HUDEP-2 (cell line): ENCODE measurements around the gene CAMK1D.
"Not testable (repeated sequence)": the region's sequence is repeated elsewhere in the genome, so short reads cannot be mapped to it uniquely, and the experiment has no call there.

ENCODE experiments used
- DNase-seq, 76 experiments: peaks; one replicate each; lab custom pipeline; 2025; ENCODE audit not compliant: unreplicated experiment in 76 of 76; lab: John Stamatoyannopoulos, UW

The CAMK1D gene

DNA sequence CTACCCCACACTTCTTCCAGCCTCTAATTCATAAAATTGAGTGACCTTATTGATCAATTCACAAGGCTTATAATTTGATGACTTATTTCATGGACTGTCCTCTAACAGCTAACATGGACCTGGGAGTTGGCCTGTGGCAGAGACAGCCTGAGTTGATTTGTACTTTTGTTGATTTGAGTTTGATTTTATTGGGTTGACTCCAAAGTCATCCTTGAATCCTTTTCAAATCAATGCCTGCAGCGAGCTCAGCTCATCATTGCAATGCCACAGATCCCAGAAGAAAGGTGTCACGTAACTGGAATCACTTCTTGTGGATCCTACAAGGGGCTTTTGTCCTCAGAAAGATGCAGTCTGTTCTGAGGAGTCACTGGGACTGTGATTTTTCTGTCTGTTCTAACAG is 138.0 kb downstream of the CAMK1D start:
- DNase-seq = no peak

DNA sequence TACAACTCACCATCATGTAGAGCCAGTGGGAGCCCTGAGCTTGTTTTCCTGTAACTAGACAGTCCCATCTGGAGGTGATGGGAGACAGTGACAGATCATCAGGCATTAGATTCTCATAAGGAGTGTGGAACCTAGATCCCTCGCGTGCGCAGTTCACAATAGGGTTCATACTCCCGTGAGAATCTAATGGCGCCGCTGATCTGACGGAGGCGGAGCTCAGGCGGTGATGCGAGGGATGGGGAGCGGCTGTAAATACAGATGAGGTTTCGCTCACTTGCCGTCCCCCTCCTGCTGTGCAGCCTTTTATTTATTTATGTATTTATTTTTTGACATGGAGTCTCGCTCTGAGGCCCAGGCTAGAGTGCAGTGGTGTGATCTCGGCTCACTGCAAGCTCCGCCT is 139.3 kb downstream of the CAMK1D start:
- no peak for DNase-seq

DNA sequence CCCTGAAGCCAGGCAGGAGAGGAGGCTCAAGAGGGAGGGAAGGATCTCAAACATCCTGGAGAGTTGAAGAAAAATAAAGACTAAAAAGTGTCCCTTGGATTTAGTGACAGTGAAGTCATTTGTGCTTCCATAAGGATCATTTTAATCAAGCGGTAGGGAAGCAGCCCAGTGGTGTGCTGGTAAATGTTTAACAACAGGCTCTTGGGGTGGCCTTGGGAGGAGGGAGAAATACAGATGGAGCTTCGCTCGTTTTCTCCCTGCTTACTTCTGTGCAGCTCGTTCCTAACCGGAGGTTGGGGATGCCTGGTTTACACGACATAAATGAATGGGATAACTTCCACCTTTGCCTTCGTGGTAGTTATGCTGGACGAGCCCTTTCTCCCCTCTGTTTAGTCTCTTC is 140.0 kb downstream of the CAMK1D start:
- no peak for DNase-seq

DNA sequence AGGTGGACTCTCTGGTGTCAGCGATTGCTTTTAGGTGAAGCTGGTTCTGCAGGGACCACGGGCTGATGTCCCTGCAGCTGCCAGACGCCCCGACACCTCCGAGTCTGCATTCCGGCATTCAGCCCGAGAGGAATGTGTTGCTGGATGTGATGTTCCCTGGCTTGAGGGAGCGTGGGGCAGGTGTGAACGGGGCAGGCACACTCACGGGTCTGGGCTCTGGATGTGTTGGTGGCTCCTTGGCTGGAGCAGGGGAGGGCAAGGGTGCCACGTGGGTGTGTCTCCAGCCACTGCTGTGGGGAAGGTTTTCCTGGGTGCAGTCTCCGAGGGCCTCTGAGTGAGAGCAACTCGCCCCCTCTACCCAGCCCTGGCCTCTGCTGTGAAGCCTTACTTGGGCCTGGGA is 140.5 kb downstream of the CAMK1D start:
- DNase-seq = no peak

DNA sequence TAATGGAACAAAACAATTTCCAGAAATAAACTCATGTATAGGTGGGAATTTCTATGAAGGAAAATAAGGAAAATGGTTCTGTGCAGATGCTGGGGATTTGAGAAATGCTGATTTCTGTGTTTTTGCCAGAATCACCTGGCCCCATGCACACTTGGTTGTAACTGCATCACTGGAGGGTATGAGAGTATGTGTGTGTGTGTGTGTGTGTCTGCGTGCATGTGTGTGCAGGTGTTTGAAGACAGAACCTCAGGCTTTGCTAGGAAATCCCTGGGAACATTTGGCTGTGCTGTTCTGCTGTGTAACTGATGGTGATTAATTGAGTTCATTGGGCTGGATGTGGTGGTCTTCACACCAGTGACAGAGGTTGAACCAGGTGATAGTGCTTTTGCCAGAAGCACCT is 141.6 kb downstream of the CAMK1D start:
- no peak for DNase-seq

DNA sequence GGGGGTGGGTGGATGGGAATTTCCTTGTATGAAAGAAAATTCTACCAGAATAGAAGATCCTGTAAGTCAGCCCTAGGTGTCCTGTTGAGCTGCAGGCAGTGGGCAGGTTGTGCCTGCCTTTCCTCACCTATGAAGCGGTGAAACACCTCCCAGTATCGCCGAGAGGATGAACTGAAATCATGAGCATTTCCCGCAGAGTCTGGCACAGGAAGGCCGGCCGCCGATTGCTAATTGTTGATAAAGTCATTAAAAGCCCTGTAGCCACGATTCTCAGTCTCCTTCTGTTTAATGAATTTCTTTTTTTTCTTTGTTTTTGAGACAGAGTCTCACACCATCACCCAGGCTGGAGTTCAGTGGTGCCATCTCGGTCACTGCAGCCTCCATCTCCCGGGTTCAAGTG is 142.1 kb downstream of the CAMK1D start:
- no peak for DNase-seq

DNA sequence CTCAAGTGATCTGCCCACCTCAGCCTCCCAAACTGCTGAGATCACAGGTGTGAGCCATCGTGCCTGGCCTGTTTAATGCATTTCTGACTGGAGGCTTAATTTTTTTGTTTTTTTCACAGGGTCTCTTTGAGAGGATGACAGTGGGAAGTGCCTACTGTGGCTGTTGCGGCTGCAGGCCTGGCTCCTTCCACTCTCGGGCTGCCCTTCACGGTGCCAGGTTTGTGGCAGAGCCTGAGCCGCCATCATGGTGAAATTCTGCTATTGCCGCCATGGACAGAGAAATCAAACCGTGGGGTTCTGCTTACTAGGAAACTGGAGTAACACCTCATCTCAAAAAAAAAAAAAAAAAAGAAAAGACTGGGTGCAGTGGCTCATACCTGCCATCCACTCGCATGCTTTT is 142.7 kb downstream of the CAMK1D start:
- DNase-seq = no peak

DNA sequence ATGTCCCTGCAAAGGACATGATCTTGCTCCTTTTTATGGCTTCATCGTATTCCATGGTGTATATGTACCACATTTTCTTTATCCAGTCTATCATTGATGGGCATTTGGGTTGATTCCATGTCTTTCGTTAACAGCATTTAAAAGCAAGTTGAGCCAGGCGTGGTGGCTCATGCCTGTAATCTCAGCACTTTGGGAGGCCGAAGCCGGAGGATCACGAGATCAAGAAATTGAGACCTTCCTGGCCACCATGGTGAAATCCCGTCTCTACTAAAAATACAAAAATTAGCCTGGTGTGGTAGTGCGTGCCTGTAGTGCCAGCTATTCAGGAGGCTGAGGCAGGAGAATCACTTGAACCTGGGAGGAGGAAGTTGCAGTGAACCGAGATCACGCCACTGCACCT is 147.7 kb downstream of the CAMK1D start:
- DNase-seq = not testable (repeated sequence)

DNA sequence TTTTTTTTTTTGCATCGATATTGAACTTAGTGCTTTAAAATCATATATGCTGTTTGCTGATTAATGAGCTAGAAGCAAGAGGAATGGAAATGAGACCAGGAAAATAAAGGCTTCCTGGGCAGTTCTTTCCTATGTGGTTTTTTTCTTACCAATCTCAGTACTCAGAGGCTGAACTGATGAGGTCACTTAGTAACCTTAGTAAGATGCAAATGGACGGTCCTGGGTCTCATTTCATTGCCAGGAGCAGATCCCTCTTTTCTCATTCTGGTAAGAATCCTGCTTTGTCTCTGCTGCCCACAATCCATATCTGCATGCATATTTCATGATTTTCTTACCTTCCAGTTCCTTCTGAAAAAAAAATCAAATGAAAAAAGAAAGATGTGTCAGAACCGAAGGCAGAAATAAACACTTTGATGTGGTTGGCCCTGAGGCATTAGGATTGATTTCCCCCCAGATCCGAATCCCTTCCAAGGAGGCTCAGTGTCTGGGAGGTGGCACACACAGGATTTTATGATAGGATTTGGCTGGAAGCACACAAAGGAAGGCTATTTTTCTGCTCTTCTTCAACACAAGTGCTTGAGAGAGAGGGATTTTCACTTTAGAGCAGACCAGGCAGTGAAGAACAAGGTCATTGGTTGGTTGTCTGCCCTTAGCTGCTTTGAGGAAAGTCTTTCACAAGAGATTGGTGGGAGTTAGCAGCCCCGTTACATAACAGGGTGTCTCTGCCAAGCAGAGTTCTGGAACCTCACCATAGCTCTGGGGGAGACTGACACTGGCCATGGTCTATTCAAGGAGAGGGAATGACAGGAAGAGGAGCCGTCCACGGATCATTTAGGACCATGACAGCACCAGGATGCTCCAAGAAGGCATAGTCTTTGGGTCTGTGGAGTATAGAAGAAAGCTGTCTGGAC is 150.0 kb downstream of the CAMK1D start:
- DNase-seq = no peak

DNA sequence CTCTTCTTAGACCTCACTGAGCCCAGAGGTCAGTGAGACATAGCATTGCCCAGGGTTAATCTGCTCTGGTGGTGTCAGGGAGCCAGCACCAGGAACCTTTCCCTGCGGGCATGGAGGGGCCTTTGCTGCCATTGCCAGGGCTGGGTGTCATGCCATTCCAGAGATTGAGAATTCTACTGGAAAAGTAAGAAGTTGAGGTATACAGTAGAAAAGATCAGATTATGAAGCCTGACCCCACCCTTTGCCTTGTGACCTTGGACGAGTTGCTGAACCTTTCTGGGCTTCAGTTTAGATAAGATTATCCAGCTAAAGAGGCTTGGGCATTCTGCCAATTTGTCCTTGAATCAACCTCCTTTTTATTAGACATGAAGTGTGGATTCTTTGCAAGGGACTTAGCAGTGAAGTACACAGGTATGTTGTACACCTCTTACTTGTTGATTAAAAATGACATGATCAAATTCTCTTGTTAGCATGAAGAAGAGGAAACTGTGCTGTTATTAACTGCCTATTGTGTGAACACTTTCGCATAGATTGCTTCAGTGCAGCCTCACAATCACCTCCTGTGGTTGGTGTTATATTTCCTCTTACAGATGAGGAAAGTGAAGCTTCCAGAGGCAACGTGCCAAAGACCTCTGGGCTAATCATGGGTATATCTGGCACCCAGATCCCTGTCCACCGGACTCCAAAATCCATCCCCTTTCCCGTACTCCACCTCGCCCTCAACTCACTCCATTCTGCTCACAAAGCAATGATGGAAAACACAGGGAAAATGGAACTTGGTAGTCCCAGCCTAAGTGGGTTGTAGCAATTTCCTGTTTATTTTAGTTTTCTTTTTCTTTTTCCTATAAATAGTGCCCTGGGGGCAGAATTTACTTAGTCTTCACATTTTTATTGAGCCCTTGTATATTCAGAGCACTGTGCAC is 151.3 kb downstream of the CAMK1D start:
- DNase-seq = peak in 61 of 76 experiments; percentile 8 to 78 (median 42)

DNA sequence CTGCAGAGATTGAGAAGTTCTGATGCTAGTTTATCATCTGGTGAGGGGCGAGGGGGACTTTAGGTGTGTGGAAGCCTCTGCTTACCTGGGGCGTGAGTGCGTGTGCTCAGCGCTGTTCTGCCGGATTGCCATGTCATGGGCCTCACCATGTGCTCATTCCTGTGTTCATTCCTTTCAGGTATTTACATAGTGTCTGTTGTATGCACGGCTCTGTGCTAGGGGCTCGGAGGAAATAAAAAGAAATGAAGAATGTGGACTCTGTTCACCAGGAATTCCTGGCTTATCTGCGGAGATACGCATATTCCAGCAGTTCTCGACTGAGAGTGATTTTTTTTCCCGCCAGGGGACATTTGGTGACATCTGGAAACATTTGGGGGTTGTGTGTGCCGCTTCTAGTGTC is 152.0 kb downstream of the CAMK1D start:
- no peak for DNase-seq

DNA sequence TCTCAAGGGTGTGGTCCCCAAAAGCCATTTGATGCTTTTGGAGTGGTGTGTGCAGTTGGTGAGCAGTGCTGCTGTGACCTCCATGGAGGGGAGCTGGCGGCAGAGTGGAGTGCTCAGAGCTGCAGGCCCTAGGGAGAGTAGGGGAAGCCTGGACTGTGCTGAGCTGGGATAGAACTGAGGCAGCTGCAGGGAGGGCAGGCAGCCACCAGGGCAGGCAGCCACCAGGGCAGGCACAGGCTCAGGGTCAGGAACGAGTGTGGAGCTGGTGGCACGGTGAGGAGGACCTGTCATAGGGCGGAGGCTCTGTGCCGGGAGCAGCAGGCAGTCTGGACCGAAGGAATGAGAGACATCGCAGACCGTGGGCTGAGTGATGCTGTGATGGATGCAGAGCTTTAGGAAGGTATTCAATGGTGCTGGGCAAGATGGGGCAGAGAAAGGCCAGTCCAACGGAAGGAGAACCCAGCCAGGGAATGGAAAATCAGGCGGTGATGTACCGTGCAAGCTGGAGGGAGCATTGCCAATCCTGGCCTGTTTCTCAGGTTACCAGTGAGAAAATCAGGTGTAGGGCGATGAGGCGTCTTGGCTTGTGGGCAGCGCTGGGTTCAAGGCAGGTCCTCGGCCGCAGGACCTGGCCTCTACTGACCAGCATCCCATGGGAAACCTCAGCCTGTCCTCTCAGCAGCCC is 152.6 kb downstream of the CAMK1D start:
- DNase-seq = no peak

DNA sequence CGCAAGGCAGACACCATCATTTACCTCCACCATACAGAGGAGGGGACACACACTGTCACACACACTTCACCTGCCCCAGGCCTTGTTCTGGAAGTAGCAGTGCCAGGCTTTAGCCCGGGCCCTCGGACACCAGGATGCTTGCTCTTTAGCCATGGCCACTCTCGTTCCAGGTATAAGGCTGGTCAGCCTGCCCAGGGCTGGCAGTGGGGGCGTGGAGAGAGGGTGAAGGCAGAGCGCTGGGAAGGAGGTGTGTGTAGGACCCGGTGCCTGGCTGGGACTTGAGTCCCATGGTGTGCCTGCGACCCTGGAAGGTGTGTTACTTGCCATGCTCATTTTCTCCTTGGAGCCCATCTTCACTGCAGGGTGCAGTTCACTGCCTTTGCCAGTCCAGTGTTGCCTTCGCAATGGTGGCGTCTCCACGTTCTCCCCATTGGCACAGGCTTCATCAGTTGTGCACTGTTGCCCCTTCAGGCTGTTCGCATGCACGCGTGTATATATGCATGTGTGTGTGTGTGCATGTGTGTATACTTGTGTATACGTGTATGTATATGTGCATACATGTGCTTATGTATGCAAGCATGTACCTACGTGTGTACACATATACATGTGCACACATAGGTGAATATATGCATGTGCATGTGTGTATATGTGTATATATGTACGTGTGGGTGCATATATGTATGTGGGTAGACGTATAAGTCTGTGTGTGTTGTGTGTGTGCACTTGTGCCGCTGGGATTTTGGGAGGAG is 153.4 kb downstream of the CAMK1D start:
- no peak for DNase-seq

DNA sequence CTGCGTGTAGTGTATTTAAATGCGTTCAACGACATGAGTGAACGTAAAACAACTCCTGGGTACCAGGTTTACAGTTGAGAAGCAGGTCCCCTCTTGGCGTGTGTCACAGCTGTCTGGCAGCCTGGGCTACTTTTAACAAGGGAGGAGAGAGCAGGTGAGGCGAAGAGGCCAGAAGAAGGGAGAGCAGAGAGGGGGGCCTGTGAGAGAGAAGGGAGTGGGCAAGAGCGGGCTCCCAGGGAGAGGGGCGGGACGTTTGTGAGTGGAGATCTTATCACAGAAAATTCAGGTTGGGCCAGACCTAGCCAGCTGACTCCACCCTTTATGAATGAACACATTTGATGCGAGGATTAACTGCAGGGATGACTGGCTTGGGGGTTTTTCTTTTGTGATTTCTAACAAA is 154.0 kb downstream of the CAMK1D start:
- no peak for DNase-seq

DNA sequence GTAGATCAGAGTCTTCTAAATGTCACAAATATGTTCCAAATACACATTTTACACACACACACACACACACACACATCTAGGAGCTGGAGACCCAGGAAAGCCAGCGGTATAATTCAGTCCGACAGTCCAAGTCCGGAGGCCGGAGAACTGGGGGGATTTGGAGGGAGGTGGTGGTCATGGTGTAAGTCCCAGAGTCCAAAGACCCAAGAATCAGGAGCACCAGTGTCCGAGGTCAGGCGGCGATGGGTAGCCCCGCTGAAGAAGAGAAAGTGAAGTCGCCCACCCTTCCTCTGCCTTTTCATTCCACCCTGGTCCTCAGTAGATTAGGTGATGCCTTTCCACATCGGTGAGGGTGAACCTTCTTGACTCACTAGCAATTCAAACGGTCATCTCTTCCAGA is 154.8 kb downstream of the CAMK1D start:
- DNase-seq = no peak

DNA sequence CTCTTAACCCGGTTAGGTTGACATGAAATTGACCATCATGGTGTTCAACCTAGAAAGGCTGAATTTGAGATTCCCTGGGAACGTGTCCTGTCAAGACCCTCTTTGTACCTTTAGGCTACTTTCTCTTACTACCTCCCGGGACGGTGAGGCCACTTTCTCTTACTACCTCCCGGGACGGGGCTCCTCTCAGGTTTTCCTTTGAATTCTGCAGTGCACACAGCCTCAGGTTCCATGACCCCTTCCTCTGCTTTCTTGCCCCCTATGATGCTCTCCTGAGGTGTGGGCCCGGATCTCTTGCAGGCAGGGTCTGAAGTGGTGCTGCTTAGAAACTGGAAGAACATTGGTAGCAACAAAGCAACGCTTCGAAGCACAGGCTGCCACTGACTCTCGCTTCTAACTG is 155.3 kb downstream of the CAMK1D start:
- DNase-seq = no peak

DNA sequence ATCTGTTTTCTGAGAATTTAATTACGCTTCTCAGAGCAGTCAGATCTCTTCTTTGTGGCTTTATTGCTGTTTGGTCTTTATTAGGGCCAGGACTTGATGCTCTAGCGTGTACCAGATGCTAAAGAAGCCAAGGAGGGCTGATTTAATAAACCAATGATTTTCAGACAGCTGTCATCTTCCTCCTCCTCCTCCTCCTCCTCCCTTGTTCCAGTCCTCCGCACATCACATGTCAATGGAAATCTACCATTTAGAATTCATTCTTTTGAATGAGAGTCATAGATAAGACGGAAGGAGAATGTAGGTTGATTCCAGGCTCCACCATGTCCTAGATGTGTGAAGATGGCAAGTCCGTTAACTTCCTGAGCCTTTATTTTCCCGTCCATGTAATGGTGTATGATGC is 156.3 kb downstream of the CAMK1D start:
- DNase-seq = no peak

DNA sequence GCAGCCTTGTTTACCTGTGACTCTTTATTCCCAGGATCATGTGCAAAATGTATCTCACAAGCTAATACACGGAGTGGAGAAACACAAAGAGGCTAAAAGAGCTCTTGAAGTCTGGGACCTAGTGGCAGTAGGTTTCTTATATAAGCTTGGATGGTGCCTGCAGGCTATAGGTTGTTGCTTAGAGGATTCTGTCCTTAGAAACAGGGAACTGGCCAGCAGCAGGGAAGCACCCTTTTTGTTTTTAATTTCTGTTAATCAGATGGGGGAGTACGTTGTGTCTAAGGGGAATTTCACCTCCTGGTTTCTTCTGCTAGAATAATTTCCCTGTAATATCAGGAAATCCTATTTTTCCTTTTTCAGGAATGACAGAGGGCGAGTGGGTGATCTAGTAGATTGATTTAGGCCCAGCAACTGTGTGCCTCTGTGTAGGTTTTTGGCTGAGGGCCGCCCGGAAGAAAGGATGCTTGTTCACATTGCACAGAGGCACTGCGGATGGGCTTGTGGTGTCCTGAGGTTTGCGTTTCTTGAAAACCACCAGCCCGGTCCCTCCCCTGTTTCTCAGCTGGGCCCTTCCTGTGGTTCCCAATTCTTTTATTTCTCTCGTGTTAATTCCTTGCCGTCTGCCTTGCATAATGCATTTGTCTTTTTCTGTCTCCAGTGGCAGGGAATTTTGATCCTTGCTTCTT is 158.0 kb downstream of the CAMK1D start:
- DNase-seq = no peak

DNA sequence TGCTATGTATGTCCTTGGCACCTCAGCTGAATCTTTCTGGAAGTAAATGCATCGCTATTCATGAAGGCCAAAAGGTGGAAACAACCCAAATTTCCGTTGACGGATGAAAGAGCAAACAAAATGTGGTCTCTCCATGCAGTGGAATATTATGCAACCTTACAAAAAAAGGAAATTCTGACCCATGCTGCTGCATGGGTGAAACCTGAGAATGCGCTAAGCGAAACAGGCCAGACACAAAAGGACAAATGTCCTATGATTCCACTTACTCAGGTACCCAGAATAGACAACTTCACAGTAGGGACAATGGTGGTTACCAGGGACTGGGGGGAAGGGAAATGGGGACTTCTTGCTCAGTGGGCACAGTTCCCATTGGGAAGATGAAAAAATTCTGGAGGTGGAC is 158.8 kb downstream of the CAMK1D start:
- no peak for DNase-seq
